A204.1 (cell line): ENCODE measurements around the gene FGA.
"Not testable (repeated sequence)": the region's sequence is repeated elsewhere in the genome, so short reads cannot be mapped to it uniquely, and the experiment has no call there.

Experiments
- FAIRE-seq: peaks from 2 replicates; lab custom pipeline; 2012; peaks lifted over from hg19 to GRCh38; lab: Jason Lieb, UNC

FGA gene

DNA sequence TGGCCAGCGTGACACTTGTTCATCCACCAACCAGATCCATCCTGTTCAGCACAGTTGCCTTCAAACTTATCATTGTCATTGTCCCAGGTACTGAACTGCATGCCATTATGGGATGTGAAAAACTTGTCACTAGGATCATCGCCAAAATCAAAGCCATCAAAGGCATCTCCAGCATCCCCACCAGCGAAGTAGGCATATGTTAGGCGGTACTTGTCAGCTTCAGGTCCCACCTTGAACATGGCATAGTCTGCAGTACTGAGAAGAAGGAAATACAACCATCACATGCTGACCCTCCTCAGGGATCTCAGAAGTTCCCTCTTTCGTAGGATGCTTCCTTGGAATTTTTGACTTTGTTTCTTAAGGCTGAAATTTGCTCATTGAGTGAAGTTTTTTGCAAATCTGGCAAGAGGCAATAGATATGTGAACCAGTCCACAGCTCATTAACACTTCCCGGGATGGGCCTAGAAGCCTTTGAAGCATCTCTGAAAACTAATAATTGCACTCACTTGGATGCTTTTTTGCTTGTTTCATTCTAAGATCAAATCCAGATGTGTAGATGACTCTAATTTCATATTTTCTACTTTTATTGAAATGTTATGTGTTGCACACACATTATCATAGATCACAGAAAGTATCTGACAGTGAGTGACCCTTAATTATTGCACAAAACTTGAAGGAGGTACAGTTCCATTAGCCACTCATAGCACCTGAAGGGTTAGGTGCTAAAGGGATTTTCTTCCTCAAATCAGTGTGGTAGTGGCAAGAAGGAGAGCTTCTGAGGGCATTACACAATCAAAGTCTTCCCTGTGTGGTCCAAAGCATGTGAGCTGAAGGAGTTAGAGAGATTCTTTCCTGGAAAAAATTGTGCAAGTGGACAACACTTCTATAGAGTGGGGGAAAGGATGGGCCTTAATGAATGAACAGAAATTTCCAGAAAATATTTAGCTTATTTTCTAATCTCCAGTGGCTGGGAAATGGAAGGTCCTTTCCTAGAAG, 16.5 kb upstream of the FGA start:
- no peak for FAIRE-seq

- FAIRE-seq: no peak
These were observed 14.2 kb upstream of the FGA start for GRCh38 chr4:154604696-154605200.

GRCh38 chr4:154603033-154603943, 12.7 kb upstream of the FGA start:
- no peak for FAIRE-seq

GRCh38 chr4:154602404-154603020, 12.0 kb upstream of the FGA start:
- no peak for FAIRE-seq

GRCh38 chr4:154597798-154598774, 7.5 kb upstream of the FGA start:
- FAIRE-seq: no peak

DNA sequence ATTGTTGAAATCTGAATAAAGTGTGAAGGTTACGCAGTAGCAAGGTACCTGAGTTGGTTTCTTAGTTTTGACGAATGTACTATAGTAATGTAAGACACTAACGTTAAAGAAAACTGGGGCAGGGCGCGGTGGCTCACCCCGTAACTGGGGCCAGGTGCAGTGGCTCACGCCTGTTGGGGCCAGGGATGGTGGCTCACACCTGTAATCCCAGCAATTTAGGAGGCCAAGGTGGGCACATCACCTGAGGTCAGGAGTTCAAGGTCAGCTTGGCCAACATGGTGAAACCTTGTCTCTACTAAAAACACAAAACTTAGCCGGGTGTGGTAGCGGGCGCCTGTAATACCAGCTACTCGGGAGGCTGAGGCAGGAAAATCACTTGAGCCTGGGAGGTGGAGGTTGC, 6.7 kb upstream of the FGA start:
- FAIRE-seq: not testable (repeated sequence)

DNA sequence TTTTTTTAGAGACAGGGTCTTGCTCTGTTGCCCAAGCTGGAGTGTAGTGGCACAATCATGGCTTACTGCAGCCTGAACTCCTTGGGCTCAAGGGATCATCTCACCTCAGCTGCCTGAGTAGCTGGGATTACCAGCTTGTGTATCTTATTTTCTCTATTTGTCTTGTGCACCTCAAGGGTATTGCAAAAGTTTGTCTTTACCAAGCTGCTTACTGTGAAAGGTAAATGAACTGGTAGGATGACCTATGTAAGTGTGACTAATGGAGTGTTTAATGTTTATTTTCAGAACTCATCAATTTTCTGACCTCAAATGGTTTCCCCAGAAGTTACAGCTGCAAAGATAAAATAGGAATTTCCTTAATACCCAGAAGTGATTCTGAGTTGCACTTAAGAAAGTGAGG, 5.3 kb upstream of the FGA start:
- FAIRE-seq: no peak

DNA sequence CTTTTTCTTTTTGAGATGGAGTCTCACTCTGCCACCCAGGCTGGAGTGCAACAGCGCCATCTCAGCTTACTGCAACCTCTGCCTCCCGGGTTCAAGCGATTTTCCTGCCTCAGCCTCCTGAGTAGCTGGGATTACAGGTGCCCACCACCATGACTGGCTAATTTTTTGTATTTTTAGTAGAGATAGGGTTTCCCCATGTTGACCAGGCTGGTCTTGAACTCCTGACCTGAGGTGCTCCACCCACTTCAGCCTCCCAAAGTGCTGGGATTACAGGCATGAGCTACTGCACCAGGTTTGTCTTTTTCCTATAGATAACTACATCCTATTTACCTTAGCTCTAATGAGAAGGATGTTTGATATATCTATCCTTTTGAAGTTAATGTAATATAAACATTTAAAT, 3.8 kb upstream of the FGA start:
- FAIRE-seq: not testable (repeated sequence)

DNA sequence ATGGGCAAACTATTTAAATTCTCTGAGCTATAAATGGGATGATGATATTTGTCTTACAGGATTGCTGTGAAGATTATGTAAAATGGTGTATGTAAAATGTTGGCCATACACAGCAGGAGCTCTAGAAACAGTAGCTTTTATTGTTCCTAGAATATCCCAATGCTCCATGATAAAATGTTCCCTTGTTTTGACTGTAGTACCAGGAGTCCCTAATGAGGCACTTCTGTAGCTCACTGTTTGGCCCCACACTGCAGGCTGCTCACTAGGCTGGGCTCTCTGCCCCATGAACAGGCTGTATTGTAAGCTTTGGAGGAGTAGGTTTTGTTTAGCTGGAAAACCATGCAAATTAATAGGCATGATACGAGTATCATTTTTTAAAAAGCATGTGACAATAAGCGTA, 3.3 kb upstream of the FGA start:
- FAIRE-seq: no peak

- no peak for FAIRE-seq
These were observed 1.3 kb upstream of the FGA start for GRCh38 chr4:154591890-154592289.

GRCh38 chr4:154589296-154590197, 995 bp downstream of the FGA start:
- no peak for FAIRE-seq

GRCh38 chr4:154588198-154588597, 2.3 kb downstream of the FGA start:
- FAIRE-seq: no peak

- no peak for FAIRE-seq
These were observed 4.1 kb downstream of the FGA start for GRCh38 chr4:154586296-154587033.

DNA sequence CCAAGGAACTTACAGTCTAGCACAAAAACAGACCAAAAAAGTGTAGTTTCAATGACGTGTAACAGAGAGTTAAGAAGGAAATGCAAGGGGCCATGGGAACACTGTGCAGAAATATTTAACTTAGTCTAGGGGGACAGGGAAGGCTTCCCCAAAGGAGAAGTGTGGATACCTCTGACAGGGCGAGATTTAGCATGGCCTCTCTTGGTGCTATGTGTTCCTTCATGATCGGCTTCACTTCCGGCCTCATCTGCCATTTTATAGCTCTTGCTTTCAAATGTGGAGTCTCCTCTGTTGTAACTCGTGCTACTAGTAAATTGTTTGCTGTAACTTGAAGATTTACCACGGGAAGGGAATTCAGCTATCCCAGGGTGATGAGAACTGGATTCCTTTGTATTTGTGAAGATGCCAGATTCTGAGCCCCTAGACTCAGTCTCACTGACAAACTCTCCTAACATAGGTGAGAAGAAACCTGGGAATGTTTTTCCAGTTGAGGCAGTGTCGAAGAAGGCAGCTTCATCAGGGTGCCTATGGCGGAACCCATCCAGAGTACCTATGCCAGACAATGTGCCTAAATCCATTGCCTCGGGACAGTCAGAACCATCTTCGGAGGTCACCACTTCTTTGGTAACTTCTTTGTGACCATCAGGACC, 5.0 kb downstream of the FGA start:
- FAIRE-seq: no peak

DNA sequence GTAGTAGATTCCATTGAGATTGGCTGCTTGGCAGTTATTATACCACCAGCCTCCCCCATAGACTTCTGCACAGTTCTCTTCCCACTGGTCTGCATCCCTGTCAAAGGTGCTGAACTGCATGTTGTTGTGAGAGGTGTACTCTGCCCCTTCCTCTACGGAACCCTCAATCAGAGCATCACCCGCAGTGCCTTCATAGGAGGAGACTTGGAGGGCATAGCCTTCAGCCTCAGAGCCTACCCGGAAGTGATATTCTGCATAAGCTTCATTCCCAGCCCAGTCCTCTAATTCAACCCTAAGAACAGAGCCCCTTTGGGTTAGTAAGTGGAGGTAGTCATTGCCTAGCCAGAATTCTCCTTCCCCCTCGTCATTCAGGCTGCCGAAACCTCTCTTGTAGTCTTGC, 6.3 kb downstream of the FGA start:
- no peak for FAIRE-seq

DNA sequence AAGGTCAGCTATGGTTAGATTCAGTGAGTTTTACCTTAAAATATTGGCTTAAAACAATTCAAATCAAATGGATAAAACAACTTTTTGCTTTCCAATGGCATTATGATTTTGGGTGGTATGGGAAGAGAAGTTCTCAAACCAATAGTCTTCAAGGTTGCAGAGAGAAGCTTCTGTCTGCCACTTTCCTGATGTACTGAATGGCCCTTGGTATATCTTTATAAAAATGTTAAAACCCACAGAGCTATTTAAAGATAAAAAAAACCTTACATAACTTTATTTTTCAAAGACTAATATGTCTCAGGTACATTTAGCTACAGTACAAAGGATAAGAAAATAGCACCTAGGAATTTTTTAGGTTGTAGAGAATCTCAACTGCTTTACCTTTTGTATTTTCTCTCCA, 6.9 kb downstream of the FGA start:
- FAIRE-seq: no peak

GRCh38 chr4:154583230-154583629, 7.3 kb downstream of the FGA start:
- peak; percentile 86 for FAIRE-seq

- no peak for FAIRE-seq
These were observed 7.8 kb downstream of the FGA start for GRCh38 chr4:154582723-154583122.

GRCh38 chr4:154579927-154580326, 10.6 kb downstream of the FGA start:
- no peak for FAIRE-seq
